GM12892 (cell line): ENCODE results near the gene SUSD3.

Source experiments
- POLR2A ChIP-seq: IDR thresholded peaks from 2 replicates; pipeline ENCODE4 v1.6.1; 2011; ENCODE audit warnings: low read depth, low read length, control low read depth
- POLR2AphosphoS5 ChIP-seq: IDR thresholded peaks from 2 replicates; pipeline ENCODE4 v1.6.1; 2011; ENCODE audit warnings: low read depth, low read length, control low read depth

DNA sequence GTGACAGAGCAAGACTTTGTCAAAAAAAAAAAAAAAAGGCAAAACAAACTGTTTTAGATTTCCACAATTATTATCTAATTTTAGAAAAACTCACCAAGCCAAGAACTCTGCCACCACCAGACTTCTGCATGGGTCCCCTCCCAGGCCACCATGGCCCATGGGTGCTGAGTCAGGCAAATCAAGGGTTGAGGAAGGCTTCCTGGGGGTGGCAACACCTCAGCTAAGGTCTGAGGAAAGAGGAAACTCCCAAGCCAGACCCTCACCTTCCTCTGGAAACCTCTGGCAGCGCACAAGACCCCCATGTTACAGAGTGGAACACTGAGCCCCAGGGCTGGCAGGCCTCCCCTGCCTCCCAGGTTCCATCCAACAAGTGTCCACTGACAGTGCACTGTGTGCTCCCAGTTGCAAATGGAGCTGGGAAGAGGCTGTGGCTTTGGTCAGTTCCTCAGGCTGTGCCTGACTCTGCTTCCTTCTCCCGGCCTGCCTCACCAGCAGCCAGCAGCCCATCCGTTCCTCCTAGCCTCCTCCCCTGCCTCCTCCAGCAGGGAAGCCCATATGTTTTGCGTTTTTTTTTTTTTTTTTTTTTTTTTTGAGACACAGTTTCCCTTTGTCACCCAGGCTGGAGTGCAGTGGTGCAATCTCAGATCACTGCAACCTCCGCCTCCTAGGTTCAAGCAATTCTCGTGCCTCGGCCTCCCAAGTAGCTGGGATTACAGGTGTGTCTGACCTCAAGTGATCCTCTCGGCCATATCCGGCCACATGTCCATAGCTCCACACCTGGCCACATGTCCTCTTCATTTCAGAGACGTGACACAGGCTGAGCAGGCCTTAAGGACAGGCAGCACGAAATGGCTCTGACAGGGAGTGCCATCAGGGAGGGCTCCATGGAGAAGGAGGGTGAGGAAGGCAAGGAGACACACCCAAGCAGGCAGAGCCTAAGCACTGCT, 3.5 kb upstream of the SUSD3 start:
- no peak for TF ChIP-seq POLR2A
- no peak for TF ChIP-seq POLR2AphosphoS5
